ENCODE results near the gene IPCEF1. TPM values are rescaled to one million over a fixed set of nuclear protein-coding genes. Genes with fewer than 3 reads are reported as not detected.
"Not testable (repeated sequence)": the region's sequence is repeated elsewhere in the genome, so short reads cannot be mapped to it uniquely, and the experiment has no call there.

The IPCEF1 gene
- total and polyA plus RNA-seq, 3 experiments from 2014 or later = 17.7 to 57.8 (median 19.2) TPM

- Histone ChIP-seq H3K27ac (ENCODE audit: low read depth, low read length) (no peak overlapping the region), H3K4me3 (ENCODE audit: low read length) (no peak overlapping the region), H3K9me3 (ENCODE audit: low read length) (no peaks in the 10 kb centered on the region), H3K36me3 (ENCODE audit: insufficient read depth, low read length) (peaks cover 24% of the 10 kb centered on the region), H3K27me3 (ENCODE audit: insufficient read depth, low read length, poor library complexity, severe bottlenecking) (no peaks in the 10 kb centered on the region), H3K4me1 (ENCODE audit: insufficient read depth, low read length) (peaks cover 15% of the 10 kb centered on the region)
- Mint-ChIP-seq H3K4me3 (no peak overlapping the region), H3K27ac (peak overlapping the region in 2 of 8 donors; percentile 51 to 60), H3K27me3 (no peaks in the 10 kb centered on the region), H3K4me1 (peaks cover 58 to 75% (median 75%) of the 10 kb centered on the region in 3 donors), H3K9me3 (no peaks in the 10 kb centered on the region), H3K36me3 (peaks cover 37 to 95% (median 49%) of the 10 kb centered on the region in 3 donors)
- ChIA-PET CTCF (interaction anchor here (0.9 kb wide), 1 partner anchor 9 kb away, joined by 3 read pairs; no protein-coding TSS in a partner anchor), POLR2A (no interaction called here)
- no peak for DNase-seq
Measured at GRCh38 chr6:154202339-154202738, 154.3 kb downstream of the IPCEF1 start.

GRCh38 chr6:154201688-154202087 is 154.9 kb downstream of the IPCEF1 start:
- CTCF ChIA-PET = interaction anchor here (0.9 kb wide), 1 partner anchor 10 kb away, joined by 3 read pairs; no protein-coding TSS in a partner anchor
- peak overlapping the region in 1 of 7 donors; percentile 34 for H3K4me3 Mint-ChIP-seq
- H3K27me3 Mint-ChIP-seq; H3K27me3 ChIP-seq (ENCODE audit: insufficient read depth, low read length, poor library complexity, severe bottlenecking); POLR2A ChIA-PET; H3K27ac Mint-ChIP-seq; H3K9me3 Mint-ChIP-seq; DNase-seq; H3K9me3 ChIP-seq (ENCODE audit: low read length); H3K4me3 ChIP-seq (ENCODE audit: low read length); H3K27ac ChIP-seq (ENCODE audit: low read depth, low read length): not testable (repeated sequence)
- peaks cover 20% of the 10 kb centered on the region for H3K4me1 ChIP-seq (ENCODE audit: insufficient read depth, low read length)
- peaks cover 57 to 79% (median 78%) of the 10 kb centered on the region in 3 donors for H3K4me1 Mint-ChIP-seq
- H3K36me3 Mint-ChIP-seq = peaks cover 34 to 93% (median 46%) of the 10 kb centered on the region in 3 donors
- H3K36me3 ChIP-seq (ENCODE audit: insufficient read depth, low read length) = peaks cover 24% of the 10 kb centered on the region

- Histone ChIP-seq H3K4me1 (ENCODE audit: insufficient read depth, low read length) (peaks cover 15% of the 10 kb centered on the region), H3K27me3 (ENCODE audit: insufficient read depth, low read length, poor library complexity, severe bottlenecking) (no peaks in the 10 kb centered on the region), H3K36me3 (ENCODE audit: insufficient read depth, low read length) (peaks cover 14% of the 10 kb centered on the region), H3K4me3 (ENCODE audit: low read length) (no peak overlapping the region), H3K9me3 (ENCODE audit: low read length) (no peaks in the 10 kb centered on the region), H3K27ac (ENCODE audit: low read depth, low read length) (no peak overlapping the region)
- peaks cover 57 to 85% (median 73%) of the 10 kb centered on the region in 3 donors for H3K4me1 Mint-ChIP-seq
- H3K9me3 Mint-ChIP-seq = no peaks in the 10 kb centered on the region
- CTCF ChIA-PET = interaction anchor here (0.9 to 1.2 kb wide), 3 partner anchors 19 to 80 kb away, joined by 3 to 4 read pairs (median 3); no protein-coding TSS in a partner anchor
- DNase-seq = no peak
- H3K4me3 Mint-ChIP-seq = no peak overlapping the region
- H3K36me3 Mint-ChIP-seq = peaks cover 33 to 87% (median 38%) of the 10 kb centered on the region in 3 donors
- POLR2A ChIA-PET = no interaction called here
- H3K27ac Mint-ChIP-seq = peak overlapping the region in 6 of 8 donors; percentile 22 to 60 (median 42)
- H3K27me3 Mint-ChIP-seq = no peaks in the 10 kb centered on the region
Measured at GRCh38 chr6:154197196-154197860, 159.3 kb downstream of the IPCEF1 start.

GRCh38 chr6:154196333-154196885 is 160.2 kb downstream of the IPCEF1 start:
- no peaks in the 10 kb centered on the region for H3K27me3 ChIP-seq (ENCODE audit: insufficient read depth, low read length, poor library complexity, severe bottlenecking)
- no peaks in the 10 kb centered on the region for H3K9me3 Mint-ChIP-seq
- H3K4me1 Mint-ChIP-seq = peaks cover 56 to 89% (median 73%) of the 10 kb centered on the region in 3 donors
- H3K27me3 Mint-ChIP-seq = no peaks in the 10 kb centered on the region
- H3K4me3 ChIP-seq (ENCODE audit: low read length) = no peak overlapping the region
- ChIA-PET POLR2A (no interaction called here), CTCF (interaction anchor here (1.2 kb wide), 1 partner anchor 42 kb away, joined by 3 read pairs; no protein-coding TSS in a partner anchor)
- H3K27ac Mint-ChIP-seq = peak overlapping the region in 2 of 8 donors; percentile 29 to 54
- DNase-seq = no peak
- H3K27ac ChIP-seq (ENCODE audit: low read depth, low read length) = no peak overlapping the region
- peaks cover 33 to 86% (median 40%) of the 10 kb centered on the region in 3 donors for H3K36me3 Mint-ChIP-seq
- peaks cover 13% of the 10 kb centered on the region for H3K4me1 ChIP-seq (ENCODE audit: insufficient read depth, low read length)
- peaks cover 14% of the 10 kb centered on the region for H3K36me3 ChIP-seq (ENCODE audit: insufficient read depth, low read length)
- H3K4me3 Mint-ChIP-seq = no peak overlapping the region
- no peaks in the 10 kb centered on the region for H3K9me3 ChIP-seq (ENCODE audit: low read length)

- H3K36me3 ChIP-seq (ENCODE audit: insufficient read depth, low read length) = no peaks in the 10 kb centered on the region
- H3K4me3 Mint-ChIP-seq = no peak overlapping the region
- no peaks in the 10 kb centered on the region for H3K27me3 Mint-ChIP-seq
- DNase-seq = no peak
- H3K4me1 Mint-ChIP-seq = peaks cover 54 to 81% (median 78%) of the 10 kb centered on the region in 3 donors
- no peaks in the 10 kb centered on the region for H3K9me3 ChIP-seq (ENCODE audit: low read length)
- peaks cover 34 to 72% (median 39%) of the 10 kb centered on the region in 3 donors for H3K36me3 Mint-ChIP-seq
- H3K4me3 ChIP-seq (ENCODE audit: low read length) = no peak overlapping the region
- H3K9me3 Mint-ChIP-seq = peaks cover 0 to 2% (median 0%) of the 10 kb centered on the region in 5 donors
- H3K27me3 ChIP-seq (ENCODE audit: insufficient read depth, low read length, poor library complexity, severe bottlenecking) = no peaks in the 10 kb centered on the region
- peak overlapping the region in 2 of 8 donors; percentile 8 to 52 for H3K27ac Mint-ChIP-seq
- no peaks in the 10 kb centered on the region for H3K4me1 ChIP-seq (ENCODE audit: insufficient read depth, low read length)
- ChIA-PET POLR2A (no interaction called here), CTCF (no interaction called here)
- no peak overlapping the region for H3K27ac ChIP-seq (ENCODE audit: low read depth, low read length)
Measured at GRCh38 chr6:154187714-154188113, 168.9 kb downstream of the IPCEF1 start.

GRCh38 chr6:154187203-154187602 is 169.4 kb downstream of the IPCEF1 start:
- Histone ChIP-seq H3K36me3 (ENCODE audit: insufficient read depth, low read length) (no peaks in the 10 kb centered on the region), H3K27ac (ENCODE audit: low read depth, low read length) (no peak overlapping the region), H3K27me3 (ENCODE audit: insufficient read depth, low read length, poor library complexity, severe bottlenecking) (no peaks in the 10 kb centered on the region), H3K4me1 (ENCODE audit: insufficient read depth, low read length) (no peaks in the 10 kb centered on the region), H3K9me3 (ENCODE audit: low read length) (no peaks in the 10 kb centered on the region), H3K4me3 (ENCODE audit: low read length) (no peak overlapping the region)
- CTCF ChIA-PET = no interaction called here
- peaks cover 0 to 2% (median 0%) of the 10 kb centered on the region in 5 donors for H3K9me3 Mint-ChIP-seq
- peaks cover 51 to 81% (median 78%) of the 10 kb centered on the region in 3 donors for H3K4me1 Mint-ChIP-seq
- peak overlapping the region in 3 of 8 donors; percentile 17 to 64 (median 49) for H3K27ac Mint-ChIP-seq
- POLR2A ChIA-PET = no interaction called here
- H3K4me3 Mint-ChIP-seq = no peak overlapping the region
- H3K36me3 Mint-ChIP-seq = peaks cover 31 to 71% (median 38%) of the 10 kb centered on the region in 3 donors
- H3K27me3 Mint-ChIP-seq = no peaks in the 10 kb centered on the region
- no peak for DNase-seq

GRCh38 chr6:154179434-154179833 is 177.2 kb downstream of the IPCEF1 start:
- ChIA-PET POLR2A (no interaction called here), CTCF (no interaction called here)
- Mint-ChIP-seq H3K36me3 (peaks cover 18 to 63% (median 39%) of the 10 kb centered on the region in 3 donors), H3K27me3 (no peaks in the 10 kb centered on the region), H3K9me3 (peaks cover 6 to 13% (median 11%) of the 10 kb centered on the region in 5 donors), H3K4me1 (peaks cover 57 to 88% (median 84%) of the 10 kb centered on the region in 3 donors), H3K4me3 (peak overlapping the region in 2 of 7 donors; percentile 1 to 12), H3K27ac (peak overlapping the region in 5 of 8 donors; percentile 7 to 70 (median 58))
- Histone ChIP-seq H3K9me3 (ENCODE audit: low read length) (no peaks in the 10 kb centered on the region), H3K4me3 (ENCODE audit: low read length) (no peak overlapping the region), H3K36me3 (ENCODE audit: insufficient read depth, low read length) (peaks cover 3% of the 10 kb centered on the region), H3K4me1 (ENCODE audit: insufficient read depth, low read length) (no peaks in the 10 kb centered on the region), H3K27me3 (ENCODE audit: insufficient read depth, low read length, poor library complexity, severe bottlenecking) (no peaks in the 10 kb centered on the region), H3K27ac (ENCODE audit: low read depth, low read length) (no peak overlapping the region)
- no peak for DNase-seq

GRCh38 chr6:154172393-154172792 is 184.2 kb downstream of the IPCEF1 start:
- H3K27ac Mint-ChIP-seq = peak overlapping the region in 2 of 8 donors; percentile 48 to 70

More at GRCh38 chr6:154172393-154172792, 184.2 kb downstream of the IPCEF1 start:
- H3K27me3 Mint-ChIP-seq; H3K36me3 ChIP-seq (ENCODE audit: insufficient read depth, low read length); H3K27ac ChIP-seq (ENCODE audit: low read depth, low read length); H3K4me3 ChIP-seq (ENCODE audit: low read length); POLR2A ChIA-PET; H3K27me3 ChIP-seq (ENCODE audit: insufficient read depth, low read length, poor library complexity, severe bottlenecking); H3K9me3 ChIP-seq (ENCODE audit: low read length); DNase-seq: not testable (repeated sequence)
- peaks cover 78 to 95% (median 84%) of the 10 kb centered on the region in 3 donors for H3K4me1 Mint-ChIP-seq
- peak overlapping the region in 2 of 7 donors; percentile 19 to 25 for H3K4me3 Mint-ChIP-seq
- peaks cover 6 to 15% (median 10%) of the 10 kb centered on the region in 5 donors for H3K9me3 Mint-ChIP-seq
- H3K36me3 Mint-ChIP-seq = peaks cover 33 to 82% (median 36%) of the 10 kb centered on the region in 3 donors
- peaks cover 25% of the 10 kb centered on the region for H3K4me1 ChIP-seq (ENCODE audit: insufficient read depth, low read length)
- CTCF ChIA-PET = interaction anchor here (0.9 to 2.3 kb wide), 3 partner anchors 15 to 105 kb away, joined by 3 to 9 read pairs (median 3); no protein-coding TSS in a partner anchor
